ENCODE data around the gene VEZF1.
"Not testable (repeated sequence)": the region's sequence is repeated elsewhere in the genome, so short reads cannot be mapped to it uniquely, and the experiment has no call there.

The VEZF1 gene

GRCh38 chr17:57982452-57983170 lies 5.4 kb downstream of the VEZF1 start:
- H3K9ac ChIP-seq (ENCODE audit: low read depth, low read length), result no peak overlapping the region
- H3K9me3 ChIP-seq (replicated peaks; ENCODE audit: low read length), result no peaks in the 10 kb centered on the region
- no peaks in the 10 kb centered on the region for H3K27me3 ChIP-seq (ENCODE audit: control insufficient read depth, insufficient read depth, low read length)
- H3K4me1 ChIP-seq (ENCODE audit: control insufficient read depth, insufficient read depth, low read length), result peaks cover 33% of the 10 kb centered on the region
- no peak overlapping the region for H3K4me3 ChIP-seq (ENCODE audit: low read length)
- no peak overlapping the region for H3K4me2 ChIP-seq (ENCODE audit: low read length)
- H3K36me3 ChIP-seq (ENCODE audit: insufficient read depth, low read length), result peaks cover 48% of the 10 kb centered on the region

GRCh38 chr17:57980522-57980921 lies 7.5 kb downstream of the VEZF1 start:
- peaks cover 25% of the 10 kb centered on the region for H3K4me1 ChIP-seq (ENCODE audit: control insufficient read depth, insufficient read depth, low read length)
- no peaks in the 10 kb centered on the region for H3K9me3 ChIP-seq (replicated peaks; ENCODE audit: low read length)
- no peaks in the 10 kb centered on the region for H3K27me3 ChIP-seq (ENCODE audit: control insufficient read depth, insufficient read depth, low read length)
- H3K4me2 ChIP-seq (ENCODE audit: low read length), result no peak overlapping the region
- H3K36me3 ChIP-seq (ENCODE audit: insufficient read depth, low read length), result peaks cover 68% of the 10 kb centered on the region
- H3K4me3 ChIP-seq (ENCODE audit: low read length), result no peak overlapping the region
- H3K9ac ChIP-seq (ENCODE audit: low read depth, low read length), result no peak overlapping the region

GRCh38 chr17:57979076-57979475 lies 9.0 kb downstream of the VEZF1 start:
- H3K4me3 ChIP-seq (ENCODE audit: low read length), result no peak overlapping the region
- H3K9ac ChIP-seq (ENCODE audit: low read depth, low read length), result no peak overlapping the region
- H3K9me3 ChIP-seq (replicated peaks; ENCODE audit: low read length), result no peaks in the 10 kb centered on the region
- peaks cover 81% of the 10 kb centered on the region for H3K36me3 ChIP-seq (ENCODE audit: insufficient read depth, low read length)
- no peak overlapping the region for H3K4me2 ChIP-seq (ENCODE audit: low read length)
- H3K27me3 ChIP-seq (ENCODE audit: control insufficient read depth, insufficient read depth, low read length), result no peaks in the 10 kb centered on the region
- peaks cover 14% of the 10 kb centered on the region for H3K4me1 ChIP-seq (ENCODE audit: control insufficient read depth, insufficient read depth, low read length)

- no peaks in the 10 kb centered on the region for H3K27me3 ChIP-seq (ENCODE audit: control insufficient read depth, insufficient read depth, low read length)
- peaks cover 79% of the 10 kb centered on the region for H3K36me3 ChIP-seq (ENCODE audit: insufficient read depth, low read length)
- H3K4me3 ChIP-seq (ENCODE audit: low read length), result no peak overlapping the region
- H3K9me3 ChIP-seq (replicated peaks; ENCODE audit: low read length), result no peaks in the 10 kb centered on the region
- H3K4me2 ChIP-seq (ENCODE audit: low read length), result no peak overlapping the region
- H3K9ac ChIP-seq (ENCODE audit: low read depth, low read length), result no peak overlapping the region
- peaks cover 3% of the 10 kb centered on the region for H3K4me1 ChIP-seq (ENCODE audit: control insufficient read depth, insufficient read depth, low read length)
These were observed 11.5 kb downstream of the VEZF1 start for GRCh38 chr17:57976594-57976993.

- Histone ChIP-seq H3K4me3 (ENCODE audit: low read length) (no peak overlapping the region), H3K36me3 (ENCODE audit: insufficient read depth, low read length) (peaks cover 66% of the 10 kb centered on the region), H3K9ac (ENCODE audit: low read depth, low read length) (no peak overlapping the region), H3K4me1 (ENCODE audit: control insufficient read depth, insufficient read depth, low read length) (peaks cover 13% of the 10 kb centered on the region), H3K4me2 (ENCODE audit: low read length) (no peak overlapping the region), H3K27me3 (ENCODE audit: control insufficient read depth, insufficient read depth, low read length) (no peaks in the 10 kb centered on the region), H3K9me3 (replicated peaks; ENCODE audit: low read length) (no peaks in the 10 kb centered on the region)
These were observed 13.0 kb downstream of the VEZF1 start for GRCh38 chr17:57975044-57975443.

- Histone ChIP-seq H3K4me1 (ENCODE audit: control insufficient read depth, insufficient read depth, low read length) (peaks cover 13% of the 10 kb centered on the region), H3K36me3 (ENCODE audit: insufficient read depth, low read length) (peaks cover 58% of the 10 kb centered on the region)
- H3K9me3 ChIP-seq (replicated peaks; ENCODE audit: low read length); H3K27me3 ChIP-seq (ENCODE audit: control insufficient read depth, insufficient read depth, low read length); H3K4me3 ChIP-seq (ENCODE audit: low read length); H3K4me2 ChIP-seq (ENCODE audit: low read length); H3K9ac ChIP-seq (ENCODE audit: low read depth, low read length): not testable (repeated sequence)
These were observed 13.8 kb downstream of the VEZF1 start for GRCh38 chr17:57974053-57974824.

- Histone ChIP-seq H3K4me1 (ENCODE audit: control insufficient read depth, insufficient read depth, low read length) (peaks cover 13% of the 10 kb centered on the region), H3K36me3 (ENCODE audit: insufficient read depth, low read length) (peaks cover 42% of the 10 kb centered on the region), H3K9ac (ENCODE audit: low read depth, low read length) (no peak overlapping the region), H3K4me2 (ENCODE audit: low read length) (no peak overlapping the region), H3K27me3 (ENCODE audit: control insufficient read depth, insufficient read depth, low read length) (no peaks in the 10 kb centered on the region), H3K4me3 (ENCODE audit: low read length) (no peak overlapping the region), H3K9me3 (replicated peaks; ENCODE audit: low read length) (no peaks in the 10 kb centered on the region)
These were observed 15.9 kb downstream of the VEZF1 start for GRCh38 chr17:57972151-57972550.

- H3K9ac ChIP-seq (ENCODE audit: low read depth, low read length), result no peak overlapping the region
- no peaks in the 10 kb centered on the region for H3K9me3 ChIP-seq (replicated peaks; ENCODE audit: low read length)
- H3K36me3 ChIP-seq (ENCODE audit: insufficient read depth, low read length), result peaks cover 36% of the 10 kb centered on the region
- H3K27me3 ChIP-seq (ENCODE audit: control insufficient read depth, insufficient read depth, low read length), result no peaks in the 10 kb centered on the region
- H3K4me1 ChIP-seq (ENCODE audit: control insufficient read depth, insufficient read depth, low read length), result peaks cover 13% of the 10 kb centered on the region
- no peak overlapping the region for H3K4me3 ChIP-seq (ENCODE audit: low read length)
- no peak overlapping the region for H3K4me2 ChIP-seq (ENCODE audit: low read length)
These were observed 16.5 kb downstream of the VEZF1 start for GRCh38 chr17:57971572-57971971.

- no peak overlapping the region for H3K9ac ChIP-seq (ENCODE audit: low read depth, low read length)
- H3K4me1 ChIP-seq (ENCODE audit: control insufficient read depth, insufficient read depth, low read length), result peaks cover 13% of the 10 kb centered on the region
- no peak overlapping the region for H3K4me2 ChIP-seq (ENCODE audit: low read length)
- H3K4me3 ChIP-seq (ENCODE audit: low read length), result no peak overlapping the region
- H3K9me3 ChIP-seq (replicated peaks; ENCODE audit: low read length), result no peaks in the 10 kb centered on the region
- H3K27me3 ChIP-seq (ENCODE audit: control insufficient read depth, insufficient read depth, low read length), result no peaks in the 10 kb centered on the region
- H3K36me3 ChIP-seq (ENCODE audit: insufficient read depth, low read length), result peaks cover 28% of the 10 kb centered on the region
These were observed 17.3 kb downstream of the VEZF1 start for GRCh38 chr17:57970710-57971109.

- peaks cover 10% of the 10 kb centered on the region for H3K4me1 ChIP-seq (ENCODE audit: control insufficient read depth, insufficient read depth, low read length)
- no peaks in the 10 kb centered on the region for H3K9me3 ChIP-seq (replicated peaks; ENCODE audit: low read length)
- H3K4me3 ChIP-seq (ENCODE audit: low read length), result no peak overlapping the region
- H3K9ac ChIP-seq (ENCODE audit: low read depth, low read length), result no peak overlapping the region
- H3K27me3 ChIP-seq (ENCODE audit: control insufficient read depth, insufficient read depth, low read length), result no peaks in the 10 kb centered on the region
- peaks cover 9% of the 10 kb centered on the region for H3K36me3 ChIP-seq (ENCODE audit: insufficient read depth, low read length)
- no peak overlapping the region for H3K4me2 ChIP-seq (ENCODE audit: low read length)
These were observed 19.6 kb downstream of the VEZF1 start for GRCh38 chr17:57968456-57968855.

GRCh38 chr17:57966875-57967274 lies 21.2 kb downstream of the VEZF1 start:
- H3K9me3 ChIP-seq (replicated peaks; ENCODE audit: low read length), result no peaks in the 10 kb centered on the region
- no peaks in the 10 kb centered on the region for H3K36me3 ChIP-seq (ENCODE audit: insufficient read depth, low read length)
- no peaks in the 10 kb centered on the region for H3K27me3 ChIP-seq (ENCODE audit: control insufficient read depth, insufficient read depth, low read length)
- H3K9ac ChIP-seq (ENCODE audit: low read depth, low read length), result no peak overlapping the region
- peaks cover 10% of the 10 kb centered on the region for H3K4me1 ChIP-seq (ENCODE audit: control insufficient read depth, insufficient read depth, low read length)
- H3K4me3 ChIP-seq (ENCODE audit: low read length), result no peak overlapping the region
- no peak overlapping the region for H3K4me2 ChIP-seq (ENCODE audit: low read length)

- no peaks in the 10 kb centered on the region for H3K36me3 ChIP-seq (ENCODE audit: insufficient read depth, low read length)
- no peak overlapping the region for H3K4me2 ChIP-seq (ENCODE audit: low read length)
- H3K27me3 ChIP-seq (ENCODE audit: control insufficient read depth, insufficient read depth, low read length), result no peaks in the 10 kb centered on the region
- peaks cover 10% of the 10 kb centered on the region for H3K4me1 ChIP-seq (ENCODE audit: control insufficient read depth, insufficient read depth, low read length)
- H3K9me3 ChIP-seq (replicated peaks; ENCODE audit: low read length), result no peaks in the 10 kb centered on the region
- no peak overlapping the region for H3K9ac ChIP-seq (ENCODE audit: low read depth, low read length)
- H3K4me3 ChIP-seq (ENCODE audit: low read length), result no peak overlapping the region
These were observed 21.8 kb downstream of the VEZF1 start for GRCh38 chr17:57966246-57966645.
